Inflammatory macrophage treated with lipopolysaccharide for 1 hour (primary cell): Measurements from ENCODE around the gene MFSD1.
"Not testable (repeated sequence)": the region's sequence is repeated elsewhere in the genome, so short reads cannot be mapped to it uniquely, and the experiment has no call there.

Experiments
- DNase-seq, 2 donors: peaks; one replicate each; pipeline ENCODE4 v3.0.0-alpha.2; 2020 to 2022

Gene MFSD1

DNA sequence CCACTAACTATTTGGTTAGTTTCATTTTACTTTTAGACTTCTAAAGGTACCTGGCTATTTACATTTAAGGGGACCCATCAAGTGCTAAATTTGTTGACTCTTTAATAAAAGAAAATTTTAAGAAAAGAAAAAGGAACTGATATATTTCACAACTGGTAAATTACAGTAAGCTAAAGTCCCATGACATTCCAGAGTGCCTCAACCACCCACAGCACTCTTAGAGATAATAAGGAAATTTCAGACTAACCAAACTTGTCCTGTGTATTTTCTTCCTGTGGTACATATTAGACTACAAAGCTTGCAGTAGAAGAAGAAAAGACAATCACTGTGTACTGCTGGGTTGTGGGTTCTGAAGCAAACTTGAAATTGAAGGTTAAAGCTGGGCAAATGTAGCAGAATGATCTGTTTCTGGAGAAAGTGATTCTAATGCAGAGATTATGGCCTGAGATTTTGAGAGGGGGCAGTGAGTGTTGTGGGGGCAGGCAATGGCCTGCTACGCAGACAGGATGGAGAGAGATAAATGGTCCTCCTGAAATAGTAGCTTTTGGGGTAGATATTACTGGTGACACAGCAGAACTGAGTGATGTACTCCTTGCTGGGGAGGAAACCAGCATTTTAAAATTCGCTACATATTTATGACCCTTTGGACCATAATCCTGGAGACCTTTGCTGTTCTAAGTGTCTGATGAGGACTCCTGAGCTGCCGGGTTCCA is 24.5 kb upstream of the MFSD1 start:
- peak; percentile 65 to 83 for DNase-seq

DNA sequence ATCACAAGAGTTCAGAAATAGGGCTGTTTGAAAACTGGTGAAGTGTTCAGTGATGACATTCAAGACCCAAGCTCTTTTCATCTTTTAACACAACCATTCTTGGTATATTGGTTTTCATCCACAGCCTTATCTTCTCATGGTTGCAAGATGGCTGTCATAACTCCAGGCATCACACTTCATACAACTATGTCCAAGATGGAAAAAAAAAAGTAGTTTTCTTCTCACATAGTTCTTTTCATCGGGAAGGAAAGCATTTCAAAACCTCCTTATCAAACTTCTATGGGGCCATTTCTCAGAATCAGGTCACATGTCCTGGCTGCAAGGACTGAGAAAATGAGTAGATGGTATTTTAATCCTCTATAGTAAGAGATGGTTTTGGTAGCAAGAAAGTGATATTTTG is 21.1 kb upstream of the MFSD1 start:
- no peak for DNase-seq

DNA sequence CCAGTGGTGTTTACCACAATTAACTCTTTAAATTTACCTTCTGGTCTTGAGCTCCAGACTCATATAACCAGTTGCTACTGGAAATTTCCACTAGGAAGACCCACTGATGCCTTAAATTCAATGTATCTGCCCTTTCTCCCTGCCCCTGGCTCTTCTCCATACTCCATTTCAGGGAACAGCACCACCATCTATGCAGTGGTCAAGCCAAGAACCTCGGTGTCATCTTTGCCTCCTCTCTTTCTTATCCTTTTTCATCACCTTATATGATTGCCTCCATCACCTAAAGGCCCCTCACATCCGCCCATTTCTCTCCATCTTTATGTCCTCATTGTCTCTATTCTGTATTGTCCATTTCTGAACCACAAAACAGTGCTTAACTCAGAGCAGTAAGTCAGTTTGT is 20.7 kb upstream of the MFSD1 start:
- no peak for DNase-seq

DNA sequence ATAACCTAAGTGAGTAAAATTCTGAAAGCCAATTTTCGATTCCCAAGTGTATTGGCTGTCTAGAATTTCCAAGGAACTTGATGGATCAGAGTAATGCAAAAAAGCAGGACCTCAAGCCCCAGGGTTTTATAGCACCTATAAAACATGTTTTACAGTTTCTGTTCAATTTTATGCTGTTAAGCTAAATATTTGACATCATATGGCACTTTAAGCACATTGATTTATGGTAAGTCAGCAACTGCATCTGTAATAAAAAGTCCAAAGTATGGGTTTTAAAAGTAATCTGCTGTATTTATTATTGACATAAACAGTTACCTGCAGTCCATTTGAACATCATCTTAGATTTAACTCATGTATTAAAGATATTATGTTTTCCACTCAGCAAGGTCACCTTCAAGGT is 20.0 kb upstream of the MFSD1 start:
- no peak for DNase-seq

DNA sequence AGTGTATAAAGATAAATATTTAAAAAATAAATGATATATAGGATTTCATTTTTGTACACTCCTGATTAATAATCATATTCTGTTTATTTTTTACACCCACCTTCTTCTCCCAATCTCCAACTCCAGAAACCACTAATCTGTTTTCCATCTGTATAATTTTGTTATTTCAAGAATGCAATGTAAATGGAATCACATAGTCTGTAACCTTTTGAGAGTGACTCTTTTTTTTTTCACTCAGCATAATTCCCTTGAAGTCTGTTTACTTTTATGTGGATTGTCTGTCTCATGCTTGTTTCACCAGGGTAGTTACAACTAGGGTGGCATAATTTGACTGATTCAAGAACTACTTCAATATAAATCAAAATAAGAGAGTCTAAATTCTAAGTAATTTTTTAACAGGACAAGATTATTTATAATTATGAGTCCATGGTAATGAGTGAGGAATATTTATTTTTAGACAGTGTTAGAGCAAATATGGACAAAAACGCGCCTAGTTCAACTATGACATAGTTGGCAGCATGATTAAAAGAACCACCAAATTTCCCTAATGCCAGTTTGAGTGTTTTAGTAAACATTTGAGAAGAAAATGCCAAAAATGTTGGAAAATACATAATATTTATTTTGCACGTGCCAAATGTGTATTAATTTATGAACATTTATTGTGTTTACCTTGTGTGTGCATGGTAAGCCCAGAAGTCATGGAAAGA is 19.4 kb upstream of the MFSD1 start:
- DNase-seq: no peak

DNA sequence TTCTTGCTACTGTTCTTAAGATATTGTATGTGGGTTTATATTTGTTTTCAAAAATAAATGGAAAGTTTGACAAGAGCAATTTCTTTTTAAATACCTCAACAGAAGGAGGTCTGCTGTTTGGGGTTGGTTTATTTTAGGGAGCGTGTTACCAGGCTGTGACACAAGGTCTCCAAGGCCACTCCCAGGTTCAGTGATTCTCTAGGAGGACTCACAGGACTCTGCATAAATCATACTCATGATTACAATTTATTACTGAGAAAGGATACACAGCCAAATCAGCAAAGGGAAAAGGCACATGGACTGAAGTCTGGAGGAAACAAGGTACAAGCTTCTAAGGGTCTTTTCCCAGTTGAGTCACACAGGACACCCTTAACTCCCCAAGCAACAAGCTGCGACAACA is 18.8 kb upstream of the MFSD1 start:
- DNase-seq: no peak

DNA sequence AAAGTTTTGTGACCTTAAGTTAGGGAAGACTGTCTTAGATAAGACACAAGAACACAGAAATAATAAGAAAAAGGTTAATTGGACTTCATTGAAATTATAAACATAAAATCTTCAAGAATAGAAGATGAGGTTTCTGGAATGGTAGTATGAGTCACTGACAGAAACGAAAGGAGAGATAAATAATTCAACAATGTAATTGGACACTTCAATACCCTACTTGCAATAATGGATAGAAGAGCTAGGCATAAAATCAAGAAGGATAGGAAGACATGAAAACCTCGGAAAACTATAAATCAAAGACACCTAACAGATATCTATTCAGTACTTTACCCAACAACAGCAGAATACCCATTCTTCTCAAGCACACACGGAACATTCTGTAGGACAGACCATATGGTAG is 15.9 kb upstream of the MFSD1 start:
- DNase-seq: no peak

DNA sequence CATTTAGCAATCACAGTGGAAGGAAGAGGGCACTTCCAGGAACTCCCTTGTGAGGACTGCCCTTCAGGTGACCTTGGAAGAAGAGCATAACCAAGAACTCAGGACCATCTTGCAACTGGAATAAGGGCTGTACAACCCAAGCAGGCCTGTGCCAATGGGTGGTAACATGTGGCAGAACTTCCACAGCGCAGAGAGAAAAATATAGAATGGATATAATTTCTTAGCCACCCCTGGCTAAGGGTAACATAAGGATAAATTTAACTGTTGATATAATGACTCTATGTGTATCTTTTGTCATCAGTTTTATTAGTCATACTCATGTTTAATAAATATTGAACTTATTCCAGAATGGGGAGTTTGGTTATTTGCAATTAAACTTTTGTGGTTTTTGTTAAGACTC is 13.4 kb upstream of the MFSD1 start:
- no peak for DNase-seq

DNA sequence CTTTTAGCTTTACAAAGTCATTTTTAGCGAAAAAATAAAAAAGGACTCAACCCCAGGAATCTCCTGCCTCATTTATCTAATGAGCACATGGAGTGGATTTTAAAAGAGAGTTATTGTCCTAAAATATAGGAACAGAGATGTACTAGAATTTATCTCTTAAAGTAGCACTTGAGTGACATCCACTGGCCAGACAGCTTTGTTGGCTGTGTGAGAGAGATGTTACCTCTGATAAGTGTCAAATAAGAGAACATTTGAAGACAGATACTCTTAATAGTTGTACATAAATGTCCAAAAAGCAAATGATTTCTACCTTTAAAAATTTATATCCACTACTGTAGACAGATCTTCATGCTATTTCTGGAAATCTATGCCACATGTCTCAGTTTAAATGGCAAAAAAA is 12.3 kb upstream of the MFSD1 start:
- peak; percentile 59 to 70 for DNase-seq

DNA sequence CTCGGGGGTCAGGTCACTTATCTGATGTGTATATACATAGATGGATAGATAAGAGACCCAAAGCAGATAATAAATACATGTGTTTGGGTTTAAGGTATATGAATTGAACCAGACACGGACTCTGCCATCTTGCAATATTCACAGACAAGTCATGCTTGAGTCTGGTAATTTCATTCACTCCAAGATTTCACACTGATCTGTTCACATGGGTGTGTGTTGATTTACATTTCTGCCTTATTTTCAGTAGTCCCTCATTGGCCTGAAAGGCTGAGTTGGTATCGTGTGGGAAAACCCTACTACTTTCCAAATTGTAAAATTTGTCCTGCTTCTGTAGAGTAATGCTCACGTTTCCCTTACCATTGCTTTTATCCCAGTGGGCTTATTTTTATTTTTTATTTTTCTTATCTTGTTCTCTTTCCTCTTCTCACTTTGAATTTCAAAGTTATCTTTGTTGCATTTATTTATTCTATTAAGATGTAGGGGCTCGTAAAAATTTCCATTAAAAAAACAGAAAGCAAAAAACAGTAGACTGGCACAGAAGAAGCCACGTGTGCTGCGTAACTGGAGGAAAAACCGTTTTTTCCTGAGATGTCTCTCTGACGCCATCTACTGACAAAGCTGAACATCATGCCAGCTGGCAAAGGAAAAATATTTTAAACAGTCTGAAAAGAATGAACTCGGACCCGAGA is 10.8 kb upstream of the MFSD1 start:
- DNase-seq: peak; percentile 62 to 84

DNA sequence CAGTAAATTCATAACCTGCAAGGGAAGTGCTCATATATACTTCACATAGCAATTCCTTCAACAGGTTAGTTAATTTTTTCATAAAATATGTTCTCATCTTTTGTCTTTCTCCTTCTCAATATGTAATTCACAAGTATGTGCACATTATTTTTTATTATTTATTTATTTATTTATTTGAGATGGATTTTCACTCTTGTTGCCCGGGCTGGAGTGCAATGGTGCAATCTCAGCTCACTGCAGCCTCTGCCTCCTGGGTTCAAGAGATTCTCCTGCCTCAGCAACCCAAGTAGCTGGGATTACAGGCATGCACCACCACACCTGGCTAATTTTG is 10.3 kb upstream of the MFSD1 start:
- DNase-seq: not testable (repeated sequence)

DNA sequence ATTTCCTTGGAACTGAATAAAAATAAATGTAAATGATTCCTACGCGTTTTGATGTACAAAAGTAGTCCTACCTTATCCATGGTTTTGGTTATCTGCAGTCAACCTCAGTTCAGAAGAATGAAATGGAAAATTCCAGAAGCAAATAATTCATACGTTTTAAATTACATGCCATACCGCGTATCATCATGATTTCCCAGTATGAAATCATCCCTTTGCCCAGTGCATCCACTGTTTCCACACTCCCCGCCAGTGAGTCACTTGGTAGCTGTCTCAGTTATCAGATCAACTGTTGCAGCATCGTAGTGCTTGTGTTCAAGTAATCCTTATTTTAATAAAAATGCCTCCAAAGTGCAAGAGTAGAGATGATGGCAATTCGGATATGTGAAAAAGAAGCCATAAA is 9.1 kb upstream of the MFSD1 start:
- DNase-seq: no peak

DNA sequence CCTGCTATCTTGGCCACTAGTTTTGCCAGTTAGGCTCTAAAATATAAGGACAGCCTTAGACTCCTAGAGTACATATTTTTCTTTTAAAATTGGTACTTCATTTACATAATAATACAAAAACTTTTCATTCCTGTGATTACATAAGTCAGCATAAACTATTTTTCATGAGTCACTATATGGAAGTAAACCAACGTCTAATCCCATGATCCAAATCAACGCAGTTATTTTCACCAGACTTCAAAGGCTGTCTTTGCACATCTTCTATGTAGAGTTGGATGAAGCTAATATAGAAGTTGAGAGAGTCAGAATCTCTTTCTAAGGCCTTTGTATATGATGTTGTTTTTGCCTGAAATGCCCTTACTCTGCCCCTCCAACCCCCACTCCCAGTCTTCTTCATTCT is 7.6 kb upstream of the MFSD1 start:
- DNase-seq: no peak

DNA sequence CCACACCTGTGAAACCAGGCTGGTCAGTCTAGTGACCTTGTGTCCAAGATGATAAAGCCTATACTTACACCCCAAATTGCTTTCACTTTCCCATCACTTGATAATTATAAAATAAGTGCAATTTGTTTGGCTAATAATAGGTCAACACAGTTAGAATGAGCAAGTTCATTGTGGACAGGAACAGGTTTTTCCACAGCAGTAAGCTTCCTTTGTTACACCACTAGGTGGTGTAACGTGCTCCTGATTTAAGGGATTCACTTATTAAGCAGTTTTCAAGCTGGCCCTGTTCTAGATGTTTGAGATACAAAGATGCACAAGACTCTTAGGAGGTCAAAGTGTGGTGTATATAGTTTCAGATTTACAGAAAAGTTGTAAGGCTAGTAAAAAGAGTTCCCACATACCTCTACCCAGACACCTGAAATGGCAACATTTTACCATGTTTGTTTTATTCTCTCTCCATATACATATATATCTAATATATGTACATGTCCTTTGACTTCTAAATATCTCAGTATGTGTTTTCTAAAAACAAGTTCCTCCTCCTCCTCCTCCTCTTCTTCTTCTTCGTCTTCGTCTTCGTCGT is 6.8 kb upstream of the MFSD1 start:
- DNase-seq: peak; percentile 44 to 56

DNA sequence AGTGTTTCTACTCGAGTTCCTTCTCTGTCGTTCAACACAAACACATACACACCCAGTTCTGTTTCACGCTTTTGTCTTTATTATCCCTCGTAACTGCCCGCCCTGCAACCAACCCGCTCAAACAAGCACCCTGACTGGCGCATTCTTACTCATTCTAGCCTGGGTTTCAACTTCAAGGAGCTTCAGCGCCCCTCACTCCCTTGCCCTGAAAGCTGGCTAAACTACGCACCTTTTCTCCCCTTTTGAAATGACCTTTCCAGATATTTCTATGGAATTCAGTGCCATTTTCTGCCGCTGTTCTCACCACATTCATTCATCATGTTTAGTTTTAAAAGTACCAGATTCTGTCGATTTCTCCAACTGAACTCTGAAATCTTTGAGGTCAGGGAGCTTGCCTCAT is 653 bp upstream of the MFSD1 start:
- DNase-seq: no peak

DNA sequence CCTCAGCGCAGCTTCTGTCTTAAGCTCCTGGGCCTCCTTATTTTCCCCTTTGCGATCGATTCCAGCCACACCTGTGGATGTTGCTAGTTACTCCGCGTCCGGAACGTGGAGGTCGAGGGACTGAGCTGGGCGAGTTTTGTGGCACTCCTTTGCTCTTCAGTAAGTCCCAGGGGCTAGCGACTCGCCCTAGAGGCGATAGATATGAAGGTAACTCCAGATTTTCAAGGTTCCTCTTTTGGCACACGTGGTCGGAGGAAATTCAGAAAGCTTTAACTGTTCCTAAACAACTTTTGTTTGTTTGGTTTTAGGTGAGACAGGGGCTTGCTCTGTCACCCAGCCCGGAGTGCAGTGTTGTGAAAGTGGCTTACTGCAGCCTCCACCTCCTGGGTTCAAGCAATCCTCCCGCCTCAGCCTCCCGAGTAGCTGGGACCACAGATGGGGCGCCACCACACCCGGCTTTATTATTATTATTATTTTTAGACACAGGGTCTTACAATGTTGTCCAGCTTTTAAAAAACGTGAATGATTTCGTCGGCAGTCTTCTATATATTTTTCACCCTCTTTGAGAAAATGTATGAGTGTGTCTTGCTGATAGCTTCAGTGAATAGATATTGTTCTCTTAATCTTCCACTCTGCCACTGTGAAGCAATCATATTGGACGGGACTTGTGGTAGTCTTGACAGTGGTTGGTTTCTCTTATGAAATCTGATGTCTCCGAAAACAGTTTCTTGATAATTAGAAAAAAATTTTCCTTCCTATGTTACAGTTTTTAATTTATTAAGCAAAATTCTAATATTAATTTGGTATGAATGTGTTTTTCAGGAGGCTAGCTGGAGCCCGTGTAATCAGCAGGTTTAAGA is 785 bp downstream of the MFSD1 start:
- peak; percentile 55 to 61 for DNase-seq

DNA sequence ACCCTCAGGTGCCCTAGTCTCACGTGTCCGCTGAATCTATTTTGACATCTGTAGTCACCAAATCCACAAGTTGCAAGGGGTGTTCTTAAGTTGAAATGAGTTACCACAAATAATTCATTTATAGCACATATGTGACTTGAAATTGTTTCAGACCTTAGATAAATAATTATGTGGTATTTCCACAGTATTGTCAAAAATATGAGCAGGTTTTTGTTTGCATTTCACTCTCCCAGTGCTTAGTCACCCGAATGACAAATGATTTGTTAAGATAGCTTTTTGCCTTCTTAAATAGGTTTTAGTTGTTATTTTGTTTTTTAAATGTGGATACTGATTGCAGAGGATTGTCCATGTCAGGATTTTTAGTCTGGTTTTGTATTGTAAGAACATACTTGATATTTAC is 2.6 kb downstream of the MFSD1 start:
- no peak for DNase-seq

DNA sequence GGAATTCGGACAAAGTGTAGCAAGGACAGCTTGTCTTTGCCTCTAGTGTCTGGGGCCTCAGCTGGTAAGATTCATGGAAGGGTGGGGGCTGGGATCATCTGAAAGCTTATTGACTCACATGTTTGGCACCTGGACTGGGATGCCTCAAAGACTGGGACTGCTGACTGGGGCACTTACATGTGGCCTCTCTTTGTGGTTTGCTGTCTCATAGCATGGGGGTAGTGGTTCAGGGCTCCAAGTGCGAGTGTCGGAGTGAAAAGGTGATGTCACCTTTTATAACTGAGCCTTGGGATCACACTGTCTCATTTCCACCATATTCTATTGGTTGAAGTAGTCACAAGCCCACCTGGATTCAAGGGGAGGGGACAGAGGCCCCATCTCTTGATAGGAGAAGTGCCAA is 6.8 kb downstream of the MFSD1 start:
- DNase-seq: no peak

DNA sequence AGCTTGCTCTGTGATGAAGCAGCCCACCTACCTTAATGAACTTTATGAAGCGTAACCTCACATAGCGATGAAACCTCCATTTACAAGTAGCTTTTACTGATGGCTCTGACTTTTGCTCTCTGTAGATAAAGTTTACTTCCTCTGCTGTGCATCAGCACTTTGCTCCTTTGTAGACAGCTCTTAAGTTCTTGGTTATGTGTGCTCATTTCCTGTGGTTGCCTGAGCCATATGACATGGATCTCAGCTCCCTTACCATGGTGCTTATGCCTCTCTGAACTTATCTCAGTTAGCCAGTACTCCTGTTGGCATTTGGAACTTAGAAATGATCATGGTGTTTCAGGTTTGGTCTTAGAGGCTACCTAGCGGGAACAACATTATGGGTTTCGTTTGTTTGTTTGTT is 7.8 kb downstream of the MFSD1 start:
- peak; percentile 54 to 68 for DNase-seq

DNA sequence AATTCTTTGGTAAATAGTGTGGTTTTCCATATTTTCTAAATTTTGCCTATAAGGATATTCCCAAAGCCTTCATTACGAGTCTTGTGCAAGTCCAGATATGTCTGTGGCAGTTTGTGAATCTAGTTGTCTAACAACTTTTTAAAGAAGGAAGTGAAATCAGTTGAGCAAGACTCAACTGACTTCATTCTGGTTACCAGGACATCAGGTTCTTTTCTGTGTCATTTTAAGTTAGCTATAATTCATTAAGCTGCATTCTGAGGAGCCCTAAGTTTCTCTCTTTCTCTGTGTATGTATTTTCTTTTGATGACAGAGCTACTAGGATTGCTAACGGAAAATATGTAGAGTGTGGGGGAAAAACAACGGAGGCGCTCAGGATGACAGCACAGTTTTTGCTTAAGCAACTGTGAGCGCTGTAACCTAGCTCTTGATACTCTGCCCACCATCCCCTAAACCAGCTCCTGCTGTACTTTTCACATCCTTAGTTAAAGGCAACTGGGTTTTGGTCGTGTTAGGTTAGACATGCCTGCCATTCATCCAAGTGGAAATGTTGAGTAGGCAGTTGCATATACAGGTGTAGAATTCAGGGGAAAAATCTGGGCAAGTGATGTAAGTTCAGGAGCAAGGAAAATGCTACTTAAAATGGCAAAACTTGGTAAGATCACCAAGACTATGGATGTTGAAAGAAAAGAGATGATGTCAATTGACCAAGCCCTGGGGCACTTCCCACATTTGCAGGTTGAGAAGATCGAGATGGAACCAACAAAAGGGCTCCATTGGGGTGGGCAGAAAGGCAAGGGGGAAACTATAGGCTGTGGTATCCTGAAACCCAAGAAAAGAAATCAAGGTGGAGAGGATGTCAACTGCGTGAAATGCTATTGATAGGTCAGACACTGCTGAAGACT is 9.2 kb downstream of the MFSD1 start:
- peak; percentile 79 to 83 for DNase-seq

DNA sequence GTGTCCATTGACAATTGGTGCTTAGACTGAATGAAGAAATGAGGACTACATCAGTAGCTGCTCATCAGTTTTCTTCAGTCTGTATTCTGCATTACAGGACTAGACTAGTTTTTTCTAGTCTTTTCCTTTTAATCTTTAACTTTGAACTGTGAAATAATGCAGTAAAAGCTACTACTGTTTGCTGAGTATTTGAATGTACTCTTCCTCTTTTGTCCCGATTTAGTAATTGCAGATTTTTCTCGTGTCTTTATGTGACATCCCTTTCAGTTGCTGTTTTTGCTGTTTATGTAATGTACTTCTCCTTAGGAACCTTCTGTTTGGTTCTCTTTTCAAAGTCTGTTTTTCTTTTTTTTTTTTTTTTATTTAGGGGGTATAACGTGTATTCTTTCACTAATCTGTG is 17.4 kb downstream of the MFSD1 start:
- DNase-seq: peak; percentile 80 to 85

DNA sequence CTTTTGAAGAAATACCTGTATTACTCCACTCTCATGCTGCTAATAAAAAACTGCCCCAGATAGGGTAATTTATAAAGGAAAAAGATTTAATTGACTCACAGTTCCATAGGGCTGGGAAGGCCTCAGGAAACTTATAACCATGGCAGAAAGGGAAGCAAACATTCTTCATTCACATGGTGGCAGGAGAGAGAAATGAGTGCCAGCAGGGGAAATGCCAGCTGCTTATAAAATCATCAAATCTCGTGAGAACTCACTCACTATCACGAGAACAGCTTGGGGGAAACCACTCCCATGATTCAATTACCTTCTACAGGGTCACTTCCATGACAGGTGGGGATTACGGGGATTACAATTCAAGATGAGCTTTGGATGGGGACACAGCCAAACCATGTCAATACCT is 18.7 kb downstream of the MFSD1 start:
- DNase-seq: peak; percentile 24 to 47
